HepG2 (cell line): ENCODE results near the gene NATD1. TPM values are rescaled to one million over a fixed set of nuclear protein-coding genes. Genes with fewer than 3 reads are reported as not detected.

Experiments used
- ATAC-seq: fragments of 200-7000 bp; cut with Tn5 transposase; 3 replicates; pipeline ENCODE4 v1.9.1; 2020; ENCODE audit warnings: mild to moderate bottlenecking, moderate library complexity
- BruUV-seq: library from RNA; stranded (reverse); fragments of 400-500 nt; replicated peaks from 2 replicates; lab custom pipeline; 2021; lab: Mats Ljungman, UMichigan
- CTCF ChIA-PET: fragments of 300-600 bp; formaldehyde crosslinking; extraction: SDS; loops from one replicate; lab custom pipeline; 2021; ENCODE audit warnings: low total read pairs, inconsistent platforms, low intra/inter-chr PET ratio; lab: Yijun Ruan, JAX
- POLR2A ChIA-PET: fragments of 350-600 bp; sonication (Branson Sonifier 250); formaldehyde crosslinking; loops from one replicate; lab custom pipeline; 2020; ENCODE audit warnings: antibody characterized with exemption, inconsistent platforms; lab: Yijun Ruan, JAX
- DNase-seq: peaks from one replicate; pipeline ENCODE4 v3.0.0-alpha.2; 2015; ENCODE audit warnings: low spot score
- FAIRE-seq: peaks from 3 replicates; lab custom pipeline; 2011; peaks lifted over from hg19 to GRCh38; lab: Jason Lieb, UNC
- H2AFZ ChIP-seq: one replicate; pipeline ENCODE4 v1.6.1; 2011; ENCODE audit warnings: low read length, inconsistent platforms
- H3K27ac ChIP-seq: fragments of 300-600 bp; 3 replicates; pipeline ENCODE4 v1.8.0; 2011; ENCODE audit warnings: mixed run types, mild to moderate bottlenecking, mixed read lengths, low read length, inconsistent platforms; ENCODE audit not compliant: insufficient read depth; ENCODE audit errors: extremely low read length
- H3K27me3 ChIP-seq, 2 experiments: fragments of 200-600 bp in 1 of 2; 2 replicates in 1 of 2; 3 replicates in 1 of 2; pipeline versions ENCODE4 v1.6.0 to v1.8.0; 2011; ENCODE audit warnings: low read length in 2 of 2, mild to moderate bottlenecking in 2 of 2, moderate library complexity in 2 of 2, inconsistent platforms in 1 of 2; ENCODE audit not compliant: insufficient read depth in 2 of 2, control insufficient read depth in 1 of 2
- H3K36me3 ChIP-seq, 2 experiments: fragments of 200-600 bp in 1 of 2; replicated peaks in 1 of 2; 2 replicates in 1 of 2; 3 replicates in 1 of 2; pipeline versions ENCODE4 v1.5.1 to v1.8.0; 2011; ENCODE audit warnings: low read length in 2 of 2, inconsistent platforms in 1 of 2; ENCODE audit not compliant: insufficient read depth in 2 of 2, control insufficient read depth in 1 of 2
- H3K4me1 ChIP-seq: 2 replicates; pipeline ENCODE4 v1.5.1; 2012; ENCODE audit warnings: low read length, inconsistent platforms; ENCODE audit not compliant: insufficient read depth
- H3K4me2 ChIP-seq: 2 replicates; pipeline ENCODE4 v1.6.0; 2011; ENCODE audit warnings: low read depth, low read length, inconsistent platforms
- H3K4me3 ChIP-seq, 3 experiments: fragments of 200-600 bp in 1 of 3; sonication (generic), shearing (Covaris generic) in 1 of 3; replicated peaks in 1 of 3; 2 replicates each; pipeline ENCODE4 v1.5.1; 2011 to 2016; ENCODE audit warnings: low read length in 3 of 3, inconsistent platforms in 2 of 3, low read depth in 2 of 3, mild to moderate bottlenecking in 2 of 3, control low read depth in 1 of 3, mixed read lengths in 1 of 3; ENCODE audit not compliant: insufficient read depth in 1 of 3
- H3K79me2 ChIP-seq: one replicate; pipeline ENCODE4 v1.6.1; 2011; ENCODE audit warnings: low read length, inconsistent platforms; ENCODE audit not compliant: insufficient read depth
- H3K9ac ChIP-seq: 2 replicates; pipeline ENCODE4 v1.6.0; 2011; ENCODE audit warnings: mild to moderate bottlenecking, low read depth, low read length, inconsistent platforms; ENCODE audit not compliant: insufficient read depth
- H3K9me3 ChIP-seq: 2 replicates; pipeline ENCODE4 v1.5.1; 2012; ENCODE audit warnings: mild to moderate bottlenecking, low read length
- H4K20me1 ChIP-seq: 2 replicates; pipeline ENCODE4 v1.6.0; 2011; ENCODE audit warnings: inconsistent platforms, mild to moderate bottlenecking, low read length, moderate library complexity; ENCODE audit not compliant: insufficient read depth
- CEBPB ChIP-seq: IDR thresholded peaks from 2 replicates; pipeline ENCODE4 v1.6.1; 2011; ENCODE audit warnings: low read depth, low read length, improper control_type of control experiment, borderline replicate concordance
- ZFP91 ChIP-seq: sonication (generic); formaldehyde crosslinking; IDR thresholded peaks from 2 replicates; pipeline ENCODE4 v1.9.0; 2022; ENCODE audit warnings: missing genetic modification reagents, mild to moderate bottlenecking, borderline replicate concordance
- ZNF180 ChIP-seq: sonication (generic); formaldehyde crosslinking; IDR thresholded peaks from 2 replicates; pipeline ENCODE4 v1.4.0; 2020; ENCODE audit warnings: low read depth, missing genetic modification reagents, borderline replicate concordance
- WGBS: methylation state at CpG from one replicate; pipeline ENCODE4 v1.1.6; 2017; ENCODE audit warnings: low lambda C conversion rate; 5-methylcytosine and 5-hydroxymethylcytosine counted together
- in situ Hi-C: cut with HindIII; loops from 2 replicates; pipeline ENCODE4 v1.10.0; 2017; ENCODE audit warnings: low pct_unique_long_range_greater_than_20kb; ENCODE audit not compliant: extremely low pct_ligation_motif_present
- intact Hi-C: fragments of 100-400 bp; cut with micrococcal nuclease; formaldehyde crosslinking; loops from one replicate; pipeline ENCODE4 v1.10.0; 2022; ENCODE audit not compliant: unreplicated experiment
- polyA plus RNA-seq, 8 experiments: library from polyadenylated mRNA; depleted of rRNA in 3 of 8; stranded (reverse) in 7 of 8; unstranded in 1 of 8; fragments of >200 nt; fragmentation: Illumina TruSeq in 4 of 8; extraction: Trizol in 4 of 8; gene quantifications; 2 replicates each; pipeline versions ENCODE4 v1.2.1 to v1.2.3, GENCODE V29; 2011 to 2016; ENCODE audit warnings: low read depth in 4 of 8, missing spikeins in 1 of 8, mixed read lengths in 1 of 8; ENCODE audit not compliant: insufficient read depth in 1 of 8
- total RNA-seq, 5 experiments: library from RNA; depleted of rRNA; stranded (reverse); fragments of >200 nt; fragmentation: Illumina TruSeq; extraction: Trizol; gene quantifications; 2 replicates each; pipeline ENCODE4 v1.2.3, GENCODE V29; 2016; ENCODE audit warnings: low read depth in 1 of 5

Gene NATD1
- total and polyA plus RNA-seq, 2 of the 13 experiments (the other 11 are each of a cell fraction or from before 2014, with no cell fraction given), result 0.31 to 2.3 TPM

GRCh38 chr17:21268596-21269188 is 15.5 kb upstream of the NATD1 start:
- Histone ChIP-seq H3K36me3 (no peaks in the 10 kb centered on the region), H3K79me2 (no peaks in the 10 kb centered on the region), H3K4me2 (no peak overlapping the region), H4K20me1 (no peaks in the 10 kb centered on the region), H3K9me3 (no peaks in the 10 kb centered on the region), H3K9ac (no peak overlapping the region), H2AFZ (no peak overlapping the region), H3K27ac (no peak overlapping the region), H3K4me1 (no peaks in the 10 kb centered on the region), H3K27me3 (peaks cover 0 to 9% of the 10 kb centered on the region in 2 experiments; a peak in 4 of 5 replicates), H3K4me3 (no peak overlapping the region)
- in situ Hi-C loops (no loop called here), intact Hi-C loops (no loop called here)
- BruUV-seq, result no TSS peak
- ChIA-PET POLR2A (interaction anchor here (0.7 kb wide), 1 partner anchor 18 kb away, joined by 3 read pairs; no protein-coding TSS in a partner anchor), CTCF (no interaction called here)
- FAIRE-seq (no peak), ATAC-seq (no peak), DNase-seq (no peak)
- no peak for TF ChIP-seq ZFP91
- WGBS, result 54% methylated on average over 6 of the region's 7 CpGs

GRCh38 chr17:21263376-21263775 is 10.2 kb upstream of the NATD1 start:
- no peaks in the 10 kb centered on the region for H3K79me2 ChIP-seq
- H4K20me1 ChIP-seq, result no peaks in the 10 kb centered on the region
- under 1% methylated on average over 6 of the region's 6 CpGs for WGBS
- no peak overlapping the region for H3K4me2 ChIP-seq
- in situ Hi-C loops (no loop called here), intact Hi-C loops (no loop called here)
- no peak overlapping the region for H3K9ac ChIP-seq
- H3K9me3 ChIP-seq, result no peaks in the 10 kb centered on the region
- ATAC-seq, result no peak
- ChIA-PET POLR2A (no interaction called here), CTCF (no interaction called here)
- H3K4me3 ChIP-seq, result no peak overlapping the region
- peaks cover 0 to 2% of the 10 kb centered on the region in 2 experiments; a peak in 2 of 5 replicates for H3K27me3 ChIP-seq
- no peak overlapping the region for H2AFZ ChIP-seq
- no TSS peak for BruUV-seq
- peak; percentile 23; the same call in 1 of the 2 replicates for TF ChIP-seq CEBPB
- no peak for TF ChIP-seq ZNF180 (CRISPR knock-in tag)
- H3K4me1 ChIP-seq, result no peaks in the 10 kb centered on the region
- DNase-seq, result no peak
- no peak for FAIRE-seq
- no peaks in the 10 kb centered on the region for H3K36me3 ChIP-seq
- no peak overlapping the region for H3K27ac ChIP-seq
